Inferior parietal cortex (tissue), 1 donor: ENCODE results near the gene RHCE.
"Not testable (repeated sequence)": the region's sequence is repeated elsewhere in the genome, so short reads cannot be mapped to it uniquely, and the experiment has no call there.

Source experiments
- DNase-seq: peaks from one replicate; pipeline ENCODE4 v3.0.0-alpha.2; 2016; ENCODE audit errors: extremely low spot score

RHCE gene

DNA sequence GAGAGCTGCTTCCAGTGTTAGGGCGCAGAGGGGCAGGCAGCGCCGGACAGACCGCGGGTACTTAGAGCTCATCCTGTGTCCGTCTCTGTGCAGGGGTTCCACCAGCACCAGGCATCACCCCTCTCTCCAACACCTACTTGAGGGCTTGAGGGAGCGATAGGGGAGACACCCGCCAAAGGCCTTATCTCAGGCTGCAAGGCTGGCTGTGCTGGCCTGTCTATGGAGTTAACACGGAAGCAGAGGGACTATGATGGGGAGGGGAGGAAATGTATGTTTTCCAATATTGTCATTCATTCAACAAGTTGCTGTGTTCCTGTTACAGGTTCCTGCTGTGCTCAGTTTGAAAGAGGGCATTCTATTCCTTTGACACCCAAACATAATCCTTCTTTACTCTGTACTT is at the start of gene RHCE:
TSS of gene RHCE (minus strand) at position 111 of the 400 bp plus-strand sequence. CDS start at position 72, 39 bp downstream.
- DNase-seq, result not testable (repeated sequence)

GRCh38 chr1:25469177-25469576 is 48.6 kb upstream of the RHCE start:
- DNase-seq, result no peak

DNA sequence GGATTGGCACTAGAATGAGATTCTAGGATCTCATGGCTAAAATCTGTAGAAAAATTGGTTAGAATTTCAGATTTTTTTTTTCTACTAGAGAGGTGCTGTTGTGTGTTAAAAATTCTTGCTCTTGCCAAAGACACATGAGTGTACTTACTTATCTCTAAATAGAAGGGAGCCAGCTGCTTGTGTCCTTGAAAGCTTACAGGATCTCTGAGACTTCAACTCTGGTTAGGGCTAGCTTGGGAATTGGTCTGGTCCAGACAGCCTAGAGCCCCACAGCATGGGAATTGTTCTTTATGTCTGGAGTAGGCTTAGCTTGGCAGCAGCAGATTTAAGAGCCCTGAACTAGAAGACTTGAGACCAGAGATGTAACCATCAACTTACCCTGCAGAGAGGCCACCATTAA is 47.4 kb upstream of the RHCE start:
- DNase-seq, result no peak

DNA sequence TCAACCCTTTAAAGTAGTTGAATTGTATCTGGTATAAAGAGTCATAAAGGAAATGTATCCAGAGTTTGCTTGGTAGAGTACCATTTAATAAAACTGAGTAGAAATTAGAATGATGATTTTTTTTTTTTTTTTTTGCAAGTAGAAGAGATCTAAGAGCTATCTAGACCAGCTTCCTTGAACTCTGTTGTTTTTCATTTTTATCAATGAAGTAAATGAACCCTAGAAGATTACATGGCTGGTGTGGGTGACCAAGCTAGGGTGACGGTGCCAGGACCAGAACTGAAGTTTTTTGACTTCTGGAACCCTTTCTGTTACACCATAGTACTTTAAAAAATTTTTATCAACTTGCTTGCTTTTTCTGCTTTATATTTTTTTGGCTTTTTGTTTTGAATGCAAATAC is 47.0 kb upstream of the RHCE start:
- DNase-seq, result no peak

GRCh38 chr1:25467193-25467592 is 46.6 kb upstream of the RHCE start:
- no peak for DNase-seq

DNA sequence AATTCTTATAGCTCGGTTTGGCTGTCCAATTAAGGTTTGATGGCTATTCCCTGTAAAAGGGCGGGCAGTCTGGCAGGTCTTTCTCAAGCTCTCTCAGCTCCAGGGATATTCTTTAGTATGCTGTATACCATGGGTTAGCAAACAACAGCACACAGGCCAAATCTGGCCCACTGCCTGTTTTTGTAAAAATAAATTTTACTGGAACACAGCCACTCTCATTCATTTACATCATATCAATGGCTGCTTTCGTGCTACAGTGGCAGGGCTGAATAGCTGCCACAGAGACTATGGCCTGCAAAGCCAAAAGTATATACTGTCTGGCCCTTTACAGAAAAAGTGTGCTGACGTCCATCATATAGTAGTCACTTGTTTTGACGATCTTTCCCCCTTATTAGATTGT is 42.1 kb upstream of the RHCE start:
- no peak for DNase-seq

DNA sequence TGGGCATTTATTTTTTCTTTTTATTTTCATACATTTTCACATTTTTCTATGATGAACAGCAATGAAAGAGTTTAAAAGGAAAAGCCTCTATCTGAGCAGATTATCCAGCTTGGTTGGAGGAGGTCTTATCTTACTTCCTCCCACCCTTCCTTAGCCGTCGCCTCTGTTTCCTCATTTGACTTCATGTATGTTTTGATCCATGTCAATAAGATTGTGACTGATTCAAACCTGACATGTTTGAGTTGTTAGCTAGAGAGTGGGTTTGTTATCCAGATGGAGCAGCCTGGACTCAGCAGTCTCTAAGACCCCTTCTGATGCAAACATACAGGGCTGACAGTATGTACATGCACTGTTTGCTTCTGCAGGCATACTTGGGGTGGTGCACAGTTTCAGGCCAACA is 41.2 kb upstream of the RHCE start:
- DNase-seq, result no peak

- DNase-seq, result not testable (repeated sequence)
Measured at GRCh38 chr1:25460816-25461215, 40.2 kb upstream of the RHCE start.

DNA sequence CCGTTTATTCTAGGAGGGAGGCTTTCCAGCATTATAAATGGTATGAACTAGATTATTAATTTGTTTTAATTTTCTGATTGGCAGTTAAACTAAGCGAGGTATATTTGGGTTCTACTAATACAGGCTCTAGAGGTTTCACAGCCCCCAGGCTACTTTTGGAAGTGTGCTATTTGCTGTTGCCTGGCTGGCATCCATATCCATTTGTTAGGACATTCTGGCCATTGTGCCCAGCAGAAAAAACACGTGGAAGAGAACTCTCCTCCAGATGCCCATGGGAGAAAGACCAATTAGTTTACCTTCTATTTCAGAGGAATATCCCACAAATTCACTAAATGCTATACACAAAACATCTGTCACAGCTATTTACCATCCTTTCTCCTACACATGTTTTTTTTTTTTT is 39.4 kb upstream of the RHCE start:
- no peak for DNase-seq

GRCh38 chr1:25458541-25459298 is 38.1 kb upstream of the RHCE start:
- no peak for DNase-seq

DNA sequence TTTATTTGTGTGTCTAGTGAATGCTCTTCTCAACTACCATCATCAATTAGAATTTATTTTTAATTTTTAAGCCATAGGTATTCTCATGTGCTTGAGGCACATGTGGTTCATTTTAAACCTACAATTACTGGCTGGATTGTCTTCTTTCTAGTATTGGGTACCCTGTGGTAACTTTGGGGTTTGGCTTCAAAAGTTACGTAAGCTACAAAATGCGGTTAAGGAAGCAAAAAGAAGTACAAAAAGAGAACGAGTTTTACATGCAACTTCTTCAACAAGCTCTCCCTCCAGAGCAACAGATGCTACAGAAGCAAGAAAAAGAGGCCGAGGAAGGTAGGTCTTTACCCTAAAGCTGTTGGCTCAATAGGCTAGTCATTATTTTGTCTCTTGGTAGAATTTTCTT is 35.9 kb upstream of the RHCE start:
- DNase-seq, result no peak

DNA sequence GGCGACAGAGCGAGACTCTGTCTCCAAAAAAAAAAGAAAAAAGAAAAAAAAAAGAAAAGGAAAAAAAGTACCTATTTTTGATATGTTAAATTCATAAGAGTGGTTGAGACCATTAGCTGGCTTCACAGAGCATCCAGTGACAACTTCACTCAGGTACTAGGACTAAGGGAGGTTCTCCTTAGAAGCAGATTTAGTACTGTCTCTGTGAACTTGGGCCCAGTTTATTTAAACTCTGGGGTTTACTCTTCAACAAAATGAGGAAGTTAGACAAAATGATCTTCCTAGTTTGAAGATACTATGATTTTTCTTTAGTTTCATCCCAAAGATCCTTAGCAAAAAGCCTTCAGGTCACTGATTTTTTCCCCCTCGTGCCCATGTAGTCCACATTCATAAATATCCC is 31.3 kb upstream of the RHCE start:
- no peak for DNase-seq

- no peak for DNase-seq
Measured at GRCh38 chr1:25450891-25451290, 30.3 kb upstream of the RHCE start.

GRCh38 chr1:25447547-25447946 is 26.9 kb upstream of the RHCE start:
- DNase-seq, result no peak

DNA sequence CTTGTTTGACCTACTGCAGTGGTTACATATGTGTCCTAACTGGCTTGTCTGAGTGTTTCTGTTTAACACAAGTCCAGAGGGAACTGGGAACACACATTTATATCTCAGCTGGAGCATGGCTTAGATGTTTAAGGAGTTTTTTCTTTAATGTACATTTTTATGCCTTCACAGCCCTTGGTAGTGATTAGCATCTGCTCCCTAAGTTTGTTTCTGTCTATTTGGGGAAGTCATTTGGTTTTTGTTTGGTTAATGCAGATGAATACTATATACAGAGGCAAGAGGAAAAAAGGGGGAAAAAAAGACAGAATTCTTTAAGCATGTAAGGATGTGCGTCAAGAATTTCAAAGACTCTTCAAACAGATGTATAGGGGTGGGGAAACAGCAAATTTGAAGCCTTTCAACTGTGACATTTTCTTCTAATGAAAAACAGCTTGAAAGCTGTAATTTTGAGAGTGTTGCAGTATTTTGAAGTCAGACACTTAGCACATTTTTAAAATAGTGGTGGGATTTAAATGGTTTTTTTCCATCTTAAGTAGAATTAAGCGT is 25.4 kb upstream of the RHCE start:
- no peak for DNase-seq

DNA sequence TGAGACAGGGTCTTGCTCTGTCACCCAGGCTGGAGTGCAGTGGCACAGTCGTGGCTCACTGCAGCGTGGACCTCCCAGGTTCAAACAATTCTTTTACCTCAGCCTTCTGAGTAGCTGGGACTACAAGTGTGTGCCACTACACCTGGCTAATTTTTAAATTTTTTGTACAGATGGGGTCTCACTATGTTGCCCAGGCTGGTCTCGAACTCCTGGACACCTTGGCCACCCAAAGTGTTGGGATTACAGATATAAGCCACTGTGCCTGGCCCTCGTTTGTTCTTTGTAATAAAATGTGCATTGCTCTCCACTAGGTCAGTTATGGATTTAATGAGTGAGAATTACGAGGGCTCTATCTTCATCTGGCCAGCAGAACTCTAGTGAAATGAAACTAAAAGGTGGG is 24.0 kb upstream of the RHCE start:
- not testable (repeated sequence) for DNase-seq

- DNase-seq, result no peak
Measured at GRCh38 chr1:25443030-25443699, 22.5 kb upstream of the RHCE start.

DNA sequence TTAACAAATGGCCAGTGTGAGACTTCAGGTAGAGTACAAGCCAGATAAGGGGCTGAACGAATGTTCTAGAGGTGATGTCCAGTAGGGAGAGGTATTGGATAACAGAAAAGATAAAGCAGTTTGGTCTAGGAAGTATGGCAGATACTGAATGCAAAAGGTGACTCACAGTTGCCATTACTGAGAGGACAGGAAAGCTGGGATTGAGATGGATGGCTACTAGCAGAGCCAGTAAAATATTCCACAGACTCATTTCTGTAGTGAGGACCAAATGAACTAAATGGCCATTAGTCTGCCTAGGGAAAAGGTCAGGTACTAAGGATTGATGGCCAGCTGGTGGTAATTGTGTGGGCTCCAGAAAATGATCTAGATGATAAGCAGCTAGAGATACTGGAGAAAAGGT is 21.6 kb upstream of the RHCE start:
- DNase-seq, result no peak

GRCh38 chr1:25439287-25439686 is 18.7 kb upstream of the RHCE start:
- no peak for DNase-seq

GRCh38 chr1:25437672-25438071 is 17.0 kb upstream of the RHCE start:
- DNase-seq, result no peak

DNA sequence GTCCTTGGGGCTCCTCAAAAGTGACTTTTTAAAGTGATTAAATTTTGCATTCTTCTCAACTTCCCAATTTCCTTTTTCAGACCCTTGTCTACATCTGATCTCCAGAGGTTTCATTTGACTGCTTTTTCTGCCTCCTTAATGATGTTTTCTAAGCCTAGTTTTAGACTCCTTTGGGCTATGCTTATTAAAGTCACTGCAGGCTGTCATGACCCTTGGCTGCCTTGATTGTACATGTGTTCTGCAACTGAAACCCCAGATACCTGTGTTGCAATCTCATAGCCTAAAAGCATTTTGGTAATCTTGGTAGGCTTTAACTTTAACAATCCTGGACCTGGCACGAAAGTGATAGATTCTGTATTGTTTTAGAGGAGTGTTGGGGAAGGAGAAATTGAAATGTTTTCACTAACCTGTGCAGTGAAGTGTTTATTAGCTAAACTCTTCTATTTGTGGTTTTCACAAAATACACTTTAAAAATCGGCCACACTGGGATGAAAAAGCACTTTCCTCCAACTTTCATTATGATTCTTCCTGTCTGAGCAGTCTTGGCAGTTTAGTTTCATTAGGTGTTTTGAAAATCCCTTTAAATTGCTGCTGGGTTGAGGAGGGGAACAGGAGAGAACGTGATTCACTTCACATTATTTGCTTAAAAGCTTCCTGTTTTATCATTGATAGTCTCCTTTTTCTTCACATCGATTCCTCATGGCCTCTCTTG is 14.9 kb upstream of the RHCE start:
- no peak for DNase-seq

DNA sequence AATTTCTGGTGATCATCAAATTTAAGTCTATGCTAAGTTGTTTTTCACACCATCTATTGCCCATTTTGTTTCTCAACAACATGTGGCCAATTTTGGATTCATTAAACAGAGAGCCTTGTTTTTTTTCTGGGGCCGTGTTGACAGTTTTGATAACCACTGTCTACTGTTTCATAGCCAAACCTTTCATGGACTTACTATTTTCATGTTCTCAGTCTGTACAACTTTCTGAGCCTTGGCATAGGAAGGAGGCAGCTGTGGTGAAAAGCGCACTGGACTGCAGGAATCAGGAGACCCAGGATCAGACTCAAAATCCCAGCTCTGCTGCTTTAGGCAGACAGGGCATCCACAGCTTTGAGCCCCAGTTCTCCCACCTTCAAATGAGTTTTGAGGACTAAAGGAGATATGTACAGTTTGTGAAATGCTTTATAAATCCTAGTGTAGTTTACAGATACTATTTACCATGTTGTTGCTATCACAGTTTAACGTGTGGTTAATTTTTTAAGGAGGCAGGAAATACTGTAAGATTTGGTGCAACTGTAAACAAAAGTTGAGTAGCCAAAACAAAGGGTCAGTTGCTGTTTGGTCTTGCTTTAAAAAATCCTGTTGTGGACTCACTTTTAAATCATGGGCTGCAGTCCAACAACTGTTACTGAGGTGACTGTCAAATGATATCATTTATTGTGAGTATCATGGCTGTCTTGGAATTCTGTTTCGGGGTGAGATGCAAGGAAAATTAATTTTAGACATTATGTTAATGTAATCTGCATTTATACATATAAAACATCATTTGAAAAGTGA is 13.0 kb upstream of the RHCE start:
- peak; percentile 39 for DNase-seq
